ENCODE measurements around the gene SERINC5.

Gene SERINC5

GRCh38 chr5:80291761-80292160 is 35.9 kb upstream of the SERINC5 start:
- no peak for TF ChIP-seq CTCF (IDR thresholded peaks at IDR 0.05; ENCODE audit: extremely low read depth, insufficient read depth, missing control alignments)
- no peak for DNase-seq (ENCODE audit: low spot score)
- in situ Hi-C loops (cut with MboI; ENCODE audit: low pct_unique_long_range_greater_than_20kb, low sequenced_read_pairs, unreplicated experiment) = no loop called here

- no peak for TF ChIP-seq CTCF (IDR thresholded peaks at IDR 0.05; ENCODE audit: extremely low read depth, insufficient read depth, missing control alignments)
- in situ Hi-C loops (cut with MboI; ENCODE audit: low pct_unique_long_range_greater_than_20kb, low sequenced_read_pairs, unreplicated experiment) = no loop called here
- no peak for DNase-seq (ENCODE audit: low spot score)
Observed at GRCh38 chr5:80289320-80289719, 33.5 kb upstream of the SERINC5 start.

GRCh38 chr5:80288177-80288576 is 32.3 kb upstream of the SERINC5 start:
- no peak for DNase-seq (ENCODE audit: low spot score)
- TF ChIP-seq CTCF (IDR thresholded peaks at IDR 0.05; ENCODE audit: extremely low read depth, insufficient read depth, missing control alignments) = no peak
- in situ Hi-C loops (cut with MboI; ENCODE audit: low pct_unique_long_range_greater_than_20kb, low sequenced_read_pairs, unreplicated experiment) = no loop called here

GRCh38 chr5:80284720-80285119 is 28.9 kb upstream of the SERINC5 start:
- in situ Hi-C loops (cut with MboI; ENCODE audit: low pct_unique_long_range_greater_than_20kb, low sequenced_read_pairs, unreplicated experiment) = no loop called here
- TF ChIP-seq CTCF (IDR thresholded peaks at IDR 0.05; ENCODE audit: extremely low read depth, insufficient read depth, missing control alignments) = no peak
- DNase-seq (ENCODE audit: low spot score) = no peak

GRCh38 chr5:80283360-80283759 is 27.5 kb upstream of the SERINC5 start:
- DNase-seq (ENCODE audit: low spot score) = no peak
- in situ Hi-C loops (cut with MboI; ENCODE audit: low pct_unique_long_range_greater_than_20kb, low sequenced_read_pairs, unreplicated experiment) = no loop called here
- TF ChIP-seq CTCF (IDR thresholded peaks at IDR 0.05; ENCODE audit: extremely low read depth, insufficient read depth, missing control alignments) = no peak

- TF ChIP-seq CTCF (IDR thresholded peaks at IDR 0.05; ENCODE audit: extremely low read depth, insufficient read depth, missing control alignments) = no peak
- in situ Hi-C loops (cut with MboI; ENCODE audit: low pct_unique_long_range_greater_than_20kb, low sequenced_read_pairs, unreplicated experiment) = no loop called here
- DNase-seq (ENCODE audit: low spot score) = no peak
Observed at GRCh38 chr5:80282054-80282453, 26.2 kb upstream of the SERINC5 start.

GRCh38 chr5:80277191-80277590 is 21.3 kb upstream of the SERINC5 start:
- TF ChIP-seq CTCF (IDR thresholded peaks at IDR 0.05; ENCODE audit: extremely low read depth, insufficient read depth, missing control alignments) = no peak
- no peak for DNase-seq (ENCODE audit: low spot score)
- in situ Hi-C loops (cut with MboI; ENCODE audit: low pct_unique_long_range_greater_than_20kb, low sequenced_read_pairs, unreplicated experiment) = loop anchor here (10.0 kb wide), 1 partner anchor 182 kb away; no protein-coding TSS in a partner anchor

All from GM13977 (cell line).